CD4-positive, alpha-beta T cell treated with Interleukin-1 beta for 1 hour (primary cell): ENCODE results near the gene KBTBD2.
"Not testable (repeated sequence)": the region's sequence is repeated elsewhere in the genome, so short reads cannot be mapped to it uniquely, and the experiment has no call there.

ENCODE experiments used
- DNase-seq, 2 donors: peaks; one replicate each; pipeline ENCODE4 v3.0.0-alpha.2; 2020 to 2022

KBTBD2 gene

DNA sequence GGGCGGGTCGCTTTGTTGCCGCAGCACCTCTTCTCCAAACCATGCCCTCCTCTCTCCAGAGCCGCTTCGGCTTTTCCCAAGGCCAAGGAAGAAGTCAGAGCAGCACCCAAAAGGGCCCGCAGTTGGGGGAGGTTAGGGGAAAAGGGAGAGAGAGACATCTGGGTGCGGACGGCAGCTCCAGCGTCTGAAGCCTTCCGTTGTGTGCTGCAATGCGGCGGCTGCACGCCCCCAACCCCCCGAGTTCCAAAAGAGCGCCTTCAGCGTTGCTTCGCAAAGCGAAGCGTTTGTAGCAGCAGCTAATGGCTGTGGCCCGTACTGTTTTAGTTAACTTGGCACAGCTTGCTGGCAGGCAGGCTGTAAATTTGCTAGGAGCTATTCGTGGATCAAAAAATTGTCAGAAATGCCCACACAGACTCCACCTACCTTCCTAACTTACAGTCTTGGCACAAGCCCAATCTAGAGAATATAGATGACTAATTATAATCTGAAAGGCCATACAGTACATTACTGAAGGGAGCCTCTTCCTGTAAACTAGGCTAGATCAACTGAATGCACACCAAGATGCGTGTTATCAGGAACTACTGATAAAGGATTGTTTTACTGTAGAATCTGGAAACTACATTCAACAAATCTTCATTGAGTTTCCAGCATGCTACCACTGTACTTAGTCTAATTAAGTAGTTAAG lies 1.1 kb upstream of the KBTBD2 start:
- peak; percentile 47 to 61 for DNase-seq

DNA sequence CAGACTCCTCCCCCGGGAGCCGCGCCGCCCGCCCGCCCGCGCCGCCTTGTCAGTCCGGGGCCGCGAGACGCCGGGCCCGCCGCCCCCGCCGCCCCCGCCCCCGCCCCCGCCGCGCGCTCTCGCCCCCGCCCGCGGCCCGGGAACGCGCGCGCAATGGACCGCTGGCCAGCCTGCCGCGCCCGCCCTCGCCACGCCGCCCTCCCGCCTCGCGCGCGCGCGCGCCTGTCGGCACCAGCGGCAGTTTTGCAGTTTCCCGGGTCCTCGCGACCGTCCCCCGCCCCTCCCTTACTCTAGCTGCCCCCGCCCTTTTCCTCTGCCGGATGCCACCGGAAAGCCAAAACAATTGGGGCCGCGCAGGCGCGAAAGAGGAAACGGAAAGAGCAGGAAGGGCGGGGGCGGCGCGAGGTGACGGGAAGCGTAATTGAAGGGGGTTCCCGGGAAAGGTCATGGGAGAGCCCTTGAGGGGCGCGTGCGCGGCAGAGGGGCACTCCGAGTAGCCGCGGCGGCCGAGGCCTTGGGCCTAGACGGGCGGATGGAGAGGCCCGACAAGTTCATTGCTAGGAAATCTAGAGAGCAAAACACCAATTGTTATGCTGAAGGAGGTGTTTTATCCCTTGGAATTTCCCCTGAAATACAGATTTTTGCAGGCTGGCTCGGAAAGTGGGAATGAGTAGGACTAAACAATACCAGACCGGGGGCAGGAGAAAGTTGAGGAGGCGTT lies 400 bp upstream of the KBTBD2 start:
- DNase-seq, result peak; percentile 98 to 99

DNA sequence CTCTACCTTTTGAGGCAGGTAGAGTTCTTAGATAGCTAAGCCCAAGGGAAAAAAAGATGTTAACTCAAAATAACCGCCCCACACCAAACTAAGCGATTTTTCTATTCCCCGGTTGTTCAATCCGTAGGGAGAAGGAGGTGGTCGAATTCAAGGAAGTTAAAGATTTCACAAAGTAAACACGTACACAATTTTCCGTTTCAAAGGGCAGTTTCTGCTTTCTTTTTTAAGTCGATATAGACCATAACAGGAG lies 842 bp downstream of the KBTBD2 start:
- no peak for DNase-seq

DNA sequence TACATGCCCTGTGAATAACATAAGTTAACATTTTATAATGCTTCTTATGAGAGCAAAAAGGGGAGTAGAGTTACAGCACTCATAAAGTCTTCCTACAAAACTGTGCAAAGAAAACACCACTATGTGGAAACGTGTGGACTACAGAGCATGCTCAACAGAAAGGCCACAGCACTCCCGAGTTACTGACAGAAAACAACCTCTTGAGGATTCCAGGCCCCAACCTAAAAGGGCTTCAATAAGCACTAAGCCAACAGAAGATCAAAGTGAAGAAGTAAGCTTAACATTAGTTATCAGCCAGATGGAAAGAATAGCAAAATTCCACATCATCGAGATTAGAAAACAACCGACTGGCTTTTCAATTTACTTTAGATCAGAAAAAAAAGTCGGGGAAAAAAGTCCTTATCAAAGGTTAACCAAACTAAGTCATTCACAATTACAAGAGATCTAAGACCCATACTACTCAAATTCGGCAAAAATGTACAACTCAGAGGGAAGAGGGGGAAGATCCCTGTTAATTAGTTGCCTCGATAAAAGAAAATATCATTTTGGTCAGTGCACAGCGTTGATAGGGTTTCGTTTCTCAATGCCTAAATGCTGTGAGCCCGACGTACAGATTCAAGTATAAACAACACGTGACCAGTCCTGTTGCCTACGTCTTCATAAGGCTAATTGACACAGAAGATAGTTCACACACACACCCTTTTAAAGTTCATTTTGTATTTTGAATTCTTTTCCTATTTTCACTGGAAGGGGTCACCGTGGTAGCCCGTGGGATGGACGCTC lies 1.4 kb downstream of the KBTBD2 start:
- peak; percentile 64 to 77 for DNase-seq

DNA sequence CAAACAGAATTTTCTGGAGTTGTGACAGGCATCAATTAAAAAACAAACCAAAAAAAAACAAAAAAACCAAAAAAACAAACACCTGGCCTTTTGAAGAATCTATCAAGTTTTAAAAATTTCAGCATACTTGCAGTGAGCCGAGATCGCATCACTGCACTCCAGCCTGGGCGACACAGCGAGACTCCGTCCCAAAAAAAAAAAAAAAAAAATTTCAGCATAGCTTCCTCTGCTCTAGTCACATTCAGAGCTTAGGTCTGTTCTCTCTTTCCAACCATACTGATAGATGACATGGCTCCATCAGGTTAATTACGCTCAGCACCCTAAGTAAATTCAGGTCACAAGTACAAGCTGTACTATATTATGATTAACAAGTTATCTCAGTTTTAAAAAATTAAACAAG lies 3.1 kb downstream of the KBTBD2 start:
- no peak for DNase-seq

- DNase-seq, result no peak
Measured at GRCh38 chr7:32887395-32887794, 4.2 kb downstream of the KBTBD2 start.

DNA sequence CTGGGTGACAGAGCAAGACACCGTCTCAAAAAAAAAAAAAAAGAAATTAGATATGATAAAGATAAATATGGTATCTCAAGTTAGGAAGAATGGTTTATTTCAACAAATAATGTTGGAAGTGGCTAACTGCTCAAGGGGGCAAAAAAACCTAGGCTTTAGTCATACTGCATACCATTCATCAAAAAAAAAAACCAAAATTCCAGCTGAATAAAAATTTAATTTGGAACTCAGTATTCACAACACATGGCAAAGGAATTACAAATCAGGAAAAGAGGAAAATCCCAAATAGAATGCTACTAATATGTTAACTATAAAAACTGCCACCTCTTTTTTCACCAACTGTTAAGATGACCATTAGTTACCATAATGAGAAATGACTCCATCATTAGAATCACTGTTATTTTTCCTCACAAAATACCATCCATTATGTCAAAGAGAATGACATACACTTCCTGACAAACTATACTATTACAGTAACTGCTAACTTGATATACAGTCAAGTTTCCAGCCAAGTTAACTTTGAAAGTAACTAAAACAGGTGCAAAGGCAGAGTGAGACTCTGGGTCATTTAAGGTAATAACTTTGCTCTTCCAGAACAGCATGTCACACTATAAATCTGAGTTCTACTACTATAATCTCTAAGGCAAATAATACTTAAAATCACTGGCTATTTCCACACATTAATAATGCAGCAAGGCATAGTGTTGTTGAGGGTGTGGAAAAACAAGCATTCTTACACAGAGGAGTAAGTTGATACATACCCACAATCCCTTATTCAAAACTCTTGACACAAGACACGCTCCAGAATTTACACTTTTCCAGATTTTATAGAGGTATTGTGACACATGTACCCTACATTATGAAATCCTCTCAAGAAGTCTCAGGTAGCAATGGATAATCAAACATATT lies 10.2 kb downstream of the KBTBD2 start:
- no peak for DNase-seq

DNA sequence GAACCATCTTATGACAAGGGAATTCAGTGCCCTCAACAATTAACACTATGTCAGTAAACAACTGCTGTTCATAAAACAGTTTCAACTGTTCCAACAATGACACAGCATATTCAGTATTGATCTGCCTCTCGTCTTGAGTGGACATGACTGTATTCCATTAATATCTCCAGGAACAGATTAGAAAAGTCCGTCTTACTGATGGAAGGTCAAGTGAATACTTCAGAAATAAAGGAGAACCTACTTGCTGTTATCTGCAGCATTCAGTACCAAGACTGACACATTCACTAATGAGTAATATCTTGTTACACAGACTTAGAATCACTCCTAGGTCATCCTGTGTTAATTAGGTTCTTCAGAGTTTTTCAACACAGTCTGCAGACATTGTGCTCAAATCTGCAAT lies 12.1 kb downstream of the KBTBD2 start:
- no peak for DNase-seq

DNA sequence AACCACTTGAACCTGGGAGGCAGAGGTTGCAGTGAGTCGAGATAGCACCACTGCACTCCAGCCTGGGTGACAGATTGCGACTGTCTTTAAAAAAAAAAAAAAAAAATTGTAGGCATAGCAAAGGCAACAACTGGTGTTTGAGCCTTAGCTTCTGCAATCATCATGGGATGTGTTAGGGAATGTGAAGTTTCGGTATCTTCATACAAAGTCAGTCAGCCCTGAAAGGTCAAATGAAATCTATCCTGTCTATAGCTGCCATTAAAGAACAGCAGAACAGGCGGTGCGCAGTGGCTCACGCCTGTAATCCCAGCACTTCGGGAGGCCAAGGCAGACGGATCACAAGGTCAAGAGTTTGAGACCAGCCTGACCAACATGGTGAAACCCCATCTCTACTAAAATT lies 13.5 kb downstream of the KBTBD2 start:
- DNase-seq, result not testable (repeated sequence)

DNA sequence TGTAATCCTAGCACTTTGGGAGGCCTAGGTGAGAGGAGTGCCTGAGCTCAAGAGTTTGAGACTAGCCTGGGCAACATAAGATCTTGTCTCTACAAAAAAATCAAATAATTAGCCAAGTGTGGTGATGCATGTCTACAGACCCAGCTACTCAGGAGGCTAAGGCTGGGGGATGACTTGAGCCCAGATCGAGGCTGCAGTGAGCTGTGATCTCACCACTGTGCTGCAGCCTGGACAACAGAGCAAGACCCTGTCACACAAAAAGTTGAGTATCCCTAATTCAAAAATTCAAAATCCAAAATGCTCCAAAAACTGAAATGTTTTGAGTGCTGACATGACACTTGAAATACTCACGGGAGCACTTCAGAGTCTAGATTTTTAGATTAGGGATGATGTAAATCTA lies 19.1 kb downstream of the KBTBD2 start:
- no peak for DNase-seq

DNA sequence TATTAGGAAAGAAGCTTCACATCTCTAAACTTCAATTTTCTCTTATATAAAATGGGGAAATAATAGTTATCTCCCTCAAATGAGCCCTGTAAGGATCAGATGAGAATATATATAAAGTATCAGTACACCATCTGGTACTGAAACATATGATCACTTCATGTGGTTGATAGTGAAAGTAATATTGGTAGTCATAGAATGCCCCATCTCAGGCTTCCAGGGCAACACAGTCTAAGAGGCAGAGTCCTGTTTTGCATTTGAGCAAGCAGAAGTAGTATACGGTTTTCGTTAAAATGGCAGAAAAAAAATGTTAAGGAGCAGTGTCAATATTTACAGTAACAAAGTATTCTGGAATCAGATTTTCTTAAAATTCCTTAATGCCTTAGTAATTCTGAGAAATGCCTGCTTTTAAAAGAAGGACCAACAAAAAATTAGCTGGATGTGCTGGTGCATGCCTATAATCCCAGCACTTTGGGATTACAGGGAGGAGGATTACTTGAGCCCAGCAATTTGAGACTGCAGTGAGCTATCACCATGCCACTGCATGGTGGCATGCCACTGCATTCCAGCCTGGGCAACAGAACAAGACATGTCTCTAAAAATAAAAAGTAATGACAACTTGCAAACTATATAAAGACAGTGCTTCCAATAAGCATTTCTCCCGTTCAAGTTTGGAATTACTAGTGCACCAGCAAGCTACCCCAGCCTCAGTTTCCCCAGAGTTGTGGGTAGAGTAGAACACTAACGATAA lies 19.8 kb downstream of the KBTBD2 start:
- DNase-seq, result no peak

DNA sequence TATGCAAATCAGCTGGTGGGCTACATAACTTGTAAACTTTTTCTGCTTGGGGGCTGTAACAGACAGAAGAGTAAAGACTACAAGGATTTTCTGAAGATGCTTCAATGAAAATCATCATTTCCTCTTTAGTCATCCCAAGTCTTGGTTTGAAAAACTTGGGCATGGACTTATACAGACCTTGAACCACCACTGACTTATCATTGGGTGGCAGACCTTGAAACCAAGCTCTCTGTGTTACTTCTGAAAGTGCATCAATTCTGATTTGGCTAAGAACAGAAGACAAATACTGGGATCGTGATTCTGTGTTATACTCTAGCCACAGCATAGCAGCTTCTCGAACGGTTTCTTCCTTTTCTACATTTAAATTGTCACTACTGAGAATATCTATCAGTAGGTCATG lies 21.3 kb downstream of the KBTBD2 start:
- DNase-seq, result no peak

DNA sequence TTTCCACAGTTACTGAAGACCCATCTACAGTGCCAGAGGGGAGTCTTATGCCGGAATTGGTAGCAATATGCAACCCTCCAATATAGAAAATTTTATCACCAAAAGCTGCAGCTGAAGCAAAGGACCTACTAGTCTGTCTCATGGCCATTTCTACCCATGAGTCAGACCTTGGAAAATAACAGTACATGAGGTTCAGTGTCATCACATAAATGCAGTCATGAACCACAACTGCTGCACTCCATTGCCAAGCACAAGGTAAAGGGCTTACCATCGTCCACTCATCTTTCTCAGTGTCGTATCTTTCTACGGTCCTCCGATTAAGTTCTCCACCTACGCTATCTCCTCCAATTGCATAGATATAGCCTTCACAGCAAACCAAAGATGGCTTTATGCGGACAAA lies 21.8 kb downstream of the KBTBD2 start:
- DNase-seq, result no peak

DNA sequence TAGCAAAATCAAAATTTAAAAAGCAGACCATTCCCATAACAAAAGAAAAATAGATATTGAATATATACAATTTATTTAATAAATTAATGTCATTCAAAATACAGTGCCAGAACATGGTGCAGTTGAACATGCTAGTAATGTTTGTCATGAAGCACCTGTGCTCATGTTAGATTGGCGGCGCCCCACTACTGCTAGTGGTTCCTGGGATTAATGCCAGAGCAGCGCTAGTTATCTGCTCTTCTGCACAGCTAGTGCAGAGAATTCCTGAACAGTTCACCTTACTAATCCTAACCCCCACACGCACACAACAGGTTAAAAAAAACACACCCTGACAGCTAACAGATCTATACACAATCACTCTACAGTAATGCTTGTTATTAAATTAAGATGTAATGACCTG lies 23.4 kb downstream of the KBTBD2 start:
- no peak for DNase-seq

- DNase-seq, result no peak
Measured at GRCh38 chr7:32865448-32866030, 26.0 kb downstream of the KBTBD2 start.

- DNase-seq, result not testable (repeated sequence)
Measured at GRCh38 chr7:32863872-32864271, 27.7 kb downstream of the KBTBD2 start.

DNA sequence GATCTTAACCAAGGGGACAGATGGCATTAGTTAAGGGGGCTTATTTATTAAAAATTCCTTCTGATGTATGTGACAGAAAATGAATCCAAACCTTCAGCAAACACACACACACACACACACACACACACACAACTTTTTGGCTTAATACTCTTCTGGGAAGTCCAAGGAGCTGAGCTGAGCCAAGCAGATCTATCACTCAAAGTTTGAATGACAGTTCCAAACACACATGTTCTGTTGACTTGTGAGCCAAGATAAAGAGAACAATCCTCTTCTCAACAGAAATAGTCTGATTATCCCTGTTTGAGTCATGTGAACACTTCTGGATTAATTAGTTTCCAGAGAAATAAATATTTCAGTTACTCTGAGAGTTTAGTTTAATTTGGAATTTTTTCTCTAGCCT lies 31.5 kb downstream of the KBTBD2 start:
- DNase-seq, result no peak

- no peak for DNase-seq
Measured at GRCh38 chr7:32858648-32859047, 32.9 kb downstream of the KBTBD2 start.

- DNase-seq, result not testable (repeated sequence)
Measured at GRCh38 chr7:32857063-32857462, 34.5 kb downstream of the KBTBD2 start.

GRCh38 chr7:32855837-32856775 lies 35.5 kb downstream of the KBTBD2 start:
- not testable (repeated sequence) for DNase-seq

GRCh38 chr7:32850654-32851053 lies 40.9 kb downstream of the KBTBD2 start:
- not testable (repeated sequence) for DNase-seq
